Transverse colon (tissue), 3 donors: ENCODE results near the gene MDM2.

Experiments
- POLR2A ChIP-seq: fragments of 450-650 bp; IDR thresholded peaks from one replicate; pipeline ENCODE4 v1.6.1; 2016; ENCODE audit warnings: antibody characterized with exemption, mild to moderate bottlenecking, moderate library complexity
- POLR2AphosphoS5 ChIP-seq, 3 donors: sonication (generic); formaldehyde crosslinking; IDR thresholded peaks; one replicate each; pipeline ENCODE4 v1.6.1; 2016; ENCODE audit warnings: antibody characterized with exemption in 3 of 3

DNA sequence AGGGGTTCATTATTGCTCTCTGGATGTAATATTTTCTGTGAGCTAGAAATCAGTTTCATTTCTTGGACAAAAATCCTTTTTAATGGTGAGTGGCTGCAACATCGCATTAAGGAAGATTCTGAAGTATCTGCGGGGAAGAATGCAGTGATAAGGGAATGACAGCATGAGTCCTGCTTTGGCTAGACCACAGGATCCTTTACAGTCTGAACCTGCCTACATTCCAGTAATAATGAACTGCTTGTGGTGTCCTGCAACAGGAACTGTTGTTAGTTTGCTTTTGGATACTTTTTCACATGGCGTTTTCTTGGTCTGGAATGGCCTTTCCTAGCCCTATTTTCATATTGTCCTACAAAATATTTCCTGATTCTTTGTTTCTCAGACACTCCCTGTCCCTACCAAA is 15.7 kb downstream of the MDM2 start:
- TF ChIP-seq POLR2A (no peak), POLR2AphosphoS5 (IDR thresholded peaks at IDR 0.05) (no peak)
